Endothelial cell of umbilical vein (primary cell): ENCODE results near the gene NCLN. TPM values are rescaled to one million over a fixed set of nuclear protein-coding genes. Genes with fewer than 3 reads are reported as not detected.

Experiments
- BruUV-seq: library from RNA; stranded (reverse); fragments of 400-500 nt; replicated peaks from 2 replicates; lab custom pipeline; 2021; lab: Mats Ljungman, UMichigan
- CTCF ChIA-PET: fragments of 300-600, 350-600 bp; sonication (Branson Sonifier 250); formaldehyde crosslinking; loops from one replicate; lab custom pipeline; 2021; ENCODE audit warnings: antibody characterized with exemption, inconsistent platforms; lab: Charles Lee
- POLR2A ChIA-PET: fragments of 300-600, 350-600 bp; sonication (Branson Sonifier 250); formaldehyde crosslinking; loops from one replicate; lab custom pipeline; 2021; ENCODE audit warnings: antibody characterized with exemption, inconsistent platforms; lab: Charles Lee
- DNase-seq: peaks from one replicate; pipeline ENCODE4 v3.0.0-alpha.2; 2011; ENCODE audit warnings: low read depth, low spot score
- FAIRE-seq: peaks from 2 replicates; lab custom pipeline; 2011; peaks lifted over from hg19 to GRCh38; lab: Jason Lieb, UNC
- H2AFZ ChIP-seq: 2 replicates; pipeline ENCODE4 v1.6.0; 2012; ENCODE audit warnings: low read depth, low read length, control low read depth, inconsistent platforms
- H3K27ac ChIP-seq: 2 replicates; pipeline ENCODE4 v1.5.1; 2011; ENCODE audit warnings: low read depth, mild to moderate bottlenecking, control low read depth, low read length, moderate library complexity; ENCODE audit not compliant: insufficient read depth
- H3K27me3 ChIP-seq, 2 experiments: 2 replicates each; pipeline versions ENCODE4 v1.6.0 to v1.6.1; 2011; ENCODE audit warnings: low read length in 2 of 2, mixed read lengths in 1 of 2; ENCODE audit not compliant: control insufficient read depth in 2 of 2, insufficient read depth in 2 of 2
- H3K36me3 ChIP-seq, 2 experiments: 2 replicates in 1 of 2; 3 replicates in 1 of 2; pipeline ENCODE4 v1.5.1; 2011; ENCODE audit warnings: low read length in 2 of 2, mild to moderate bottlenecking in 1 of 2, moderate library complexity in 1 of 2; ENCODE audit not compliant: control insufficient read depth in 2 of 2, insufficient read depth in 2 of 2; ENCODE audit errors: extremely low read depth in 1 of 2
- H3K4me1 ChIP-seq: 3 replicates; pipeline ENCODE4 v1.5.1; 2011; ENCODE audit warnings: mild to moderate bottlenecking, low read length; ENCODE audit not compliant: control insufficient read depth, insufficient read depth; ENCODE audit errors: extremely low read depth
- H3K4me2 ChIP-seq: 2 replicates; pipeline ENCODE4 v1.6.1; 2011; ENCODE audit warnings: low read length, control low read depth, mixed read lengths; ENCODE audit not compliant: insufficient read depth
- H3K4me3 ChIP-seq, 3 experiments: fragments of 200-600 bp in 1 of 3; sonication (generic), shearing (Covaris generic) in 1 of 3; replicated peaks in 1 of 3; 2 replicates each; pipeline ENCODE4 v1.5.1; 2011 to 2016; ENCODE audit warnings: control low read depth in 3 of 3, low read length in 3 of 3, mild to moderate bottlenecking in 2 of 3, inconsistent platforms in 1 of 3, low read depth in 1 of 3, moderate library complexity in 1 of 3; ENCODE audit not compliant: insufficient read depth in 1 of 3
- H3K79me2 ChIP-seq: 2 replicates; pipeline ENCODE4 v1.6.0; 2012; ENCODE audit warnings: low read length, inconsistent platforms; ENCODE audit not compliant: control insufficient read depth, insufficient read depth
- H3K9ac ChIP-seq: replicated peaks from 2 replicates; pipeline ENCODE3; 2011; ENCODE audit warnings: low read length, control low read depth; ENCODE audit not compliant: insufficient read depth; ENCODE audit errors: extremely low read depth
- H3K9me1 ChIP-seq: replicated peaks from 3 replicates; pipeline ENCODE4 v1.6.0; 2011; ENCODE audit warnings: mild to moderate bottlenecking, low read length; ENCODE audit not compliant: control insufficient read depth, insufficient read depth; ENCODE audit errors: extremely low read depth
- H3K9me3 ChIP-seq: replicated peaks from 2 replicates; pipeline ENCODE4 v1.5.1; 2012; ENCODE audit warnings: low read length, inconsistent platforms; ENCODE audit not compliant: control insufficient read depth, insufficient read depth
- H4K20me1 ChIP-seq: replicated peaks from 2 replicates; pipeline ENCODE3; 2011; ENCODE audit warnings: mild to moderate bottlenecking, low read length; ENCODE audit not compliant: control insufficient read depth, insufficient read depth; ENCODE audit errors: extremely low read depth
- EZH2 ChIP-seq: IDR thresholded peaks from 2 replicates; pipeline ENCODE4 v1.6.1; 2012; ENCODE audit warnings: borderline replicate concordance, low read depth, mild to moderate bottlenecking, moderate library complexity, low read length, inconsistent platforms; ENCODE audit not compliant: severe bottlenecking
- FOS ChIP-seq: IDR thresholded peaks from 2 replicates; pipeline ENCODE4 v1.6.1; 2011; ENCODE audit warnings: mild to moderate bottlenecking, low read length, moderate library complexity, borderline replicate concordance; ENCODE audit not compliant: insufficient read depth
- GATA2 ChIP-seq: IDR thresholded peaks from 2 replicates; pipeline ENCODE4 v1.7.0; 2011; ENCODE audit warnings: low read depth, mild to moderate bottlenecking, moderate library complexity, mixed read lengths, low read length; ENCODE audit not compliant: insufficient read length, insufficient read depth
- JUN ChIP-seq: IDR thresholded peaks from 2 replicates; pipeline ENCODE4 v1.6.1; 2011; ENCODE audit warnings: borderline replicate concordance, low read depth; ENCODE audit not compliant: insufficient read length, insufficient read depth
- MYC ChIP-seq: IDR thresholded peaks from one replicate; pipeline ENCODE4 v1.6.1; 2011; ENCODE audit warnings: mild to moderate bottlenecking, low read depth, low read length
- POLR2AphosphoS5 ChIP-seq: IDR thresholded peaks from 2 replicates; pipeline ENCODE4 v1.6.1; 2012; ENCODE audit warnings: low read depth, mild to moderate bottlenecking, control low read depth, low read length, moderate library complexity; ENCODE audit not compliant: insufficient read depth
- dilution Hi-C: fragments of 300-500 bp; cut with MboI; formaldehyde crosslinking; loops from one replicate; pipeline ENCODE4 v1.15.0; 2019; ENCODE audit warnings: low sequenced_read_pairs; ENCODE audit not compliant: extremely low pct_ligation_motif_present
- intact Hi-C: fragments of 100-400 bp; cut with micrococcal nuclease; formaldehyde crosslinking; loops from one replicate; pipeline ENCODE4 v1.10.0; 2022
- polyA plus RNA-seq, 4 experiments: library from polyadenylated mRNA; depleted of rRNA in 3 of 4; stranded (reverse) in 3 of 4; unstranded in 1 of 4; fragments of >200 nt; gene quantifications; 2 replicates each; pipeline versions ENCODE4 v1.2.1 to v1.2.3, GENCODE V29; 2011 to 2012; ENCODE audit warnings: missing spikeins in 1 of 4
- total RNA-seq: library from RNA; stranded (reverse); gene quantifications from 2 replicates; pipeline ENCODE4 v1.2.3, GENCODE V29; 2021
- TF ChIP-seq, protein P1 (sequence below), 2 donors: IDR thresholded peaks; 1 replicate in 1 of 2; 2 replicates in 1 of 2; pipeline ENCODE4 v1.5.1; 2011; ENCODE audit warnings: low read length in 2 of 2, mild to moderate bottlenecking in 2 of 2, moderate library complexity in 2 of 2, control low read depth in 1 of 2, inconsistent platforms in 1 of 2, low read depth in 1 of 2; ENCODE audit not compliant: insufficient read depth in 1 of 2; ENCODE audit errors: extremely low read depth in 1 of 2
- TF ChIP-seq, protein P2 (sequence below): IDR thresholded peaks from 2 replicates; pipeline ENCODE4 v1.6.1; 2011; ENCODE audit not compliant: insufficient read depth, insufficient read length

Gene NCLN
- total and polyA plus RNA-seq, 2 donors (not counting 3 experiments of a cell fraction or from before 2014, with no cell fraction given) = 97.2 to 102 TPM

DNA sequence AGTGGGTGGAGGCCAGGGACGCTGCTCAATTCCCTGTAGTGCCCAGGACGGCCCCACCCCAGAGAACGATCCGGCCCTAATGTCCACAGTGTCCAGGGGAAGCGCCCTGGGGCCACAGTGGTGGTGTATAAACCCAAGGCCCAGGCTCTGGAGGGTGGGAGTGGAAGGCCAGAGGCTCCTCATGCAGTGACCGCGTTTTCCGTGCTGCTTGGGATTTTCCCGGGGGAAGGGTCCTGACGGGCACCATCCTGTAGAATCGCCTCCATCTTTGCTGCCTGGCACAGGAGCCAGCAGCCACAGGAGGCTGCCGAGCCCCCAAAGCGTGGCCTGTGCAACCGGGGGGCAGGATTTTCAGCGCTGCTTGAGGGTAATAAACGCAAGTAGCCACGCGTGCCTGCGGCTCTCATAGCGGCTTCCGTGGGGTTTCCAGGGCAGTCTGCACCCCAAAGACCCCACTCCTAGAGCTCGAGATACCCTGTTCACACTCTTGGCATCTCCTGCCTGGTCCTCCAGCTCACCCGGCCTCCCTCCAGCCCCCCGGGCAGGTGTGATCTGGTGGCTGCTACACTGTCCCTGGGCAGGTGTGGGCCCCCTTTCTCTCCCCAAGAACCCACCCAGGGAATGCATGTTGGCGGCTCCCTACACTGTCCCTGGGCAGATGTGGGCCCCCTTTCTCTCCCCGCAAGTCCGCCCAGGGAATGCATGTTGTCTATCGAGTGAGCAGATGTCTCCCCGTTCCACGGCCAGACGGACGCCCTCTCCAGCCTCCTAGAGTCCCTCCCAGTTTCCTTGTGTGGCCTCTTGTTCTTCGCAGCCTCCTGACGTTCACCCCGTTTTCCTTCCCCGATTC is 2.2 kb downstream of the NCLN start:
- no peak overlapping the region for H3K4me3 ChIP-seq
- no peaks in the 10 kb centered on the region for H3K36me3 ChIP-seq

More for the DNA sequence above, 2.2 kb downstream of the NCLN start:
- no peak overlapping the region for H3K9ac ChIP-seq
- H2AFZ ChIP-seq = no peak overlapping the region
- H3K27ac ChIP-seq = no peak overlapping the region
- no peak overlapping the region for H3K4me2 ChIP-seq
- no peaks in the 10 kb centered on the region for H3K9me1 ChIP-seq
- dilution Hi-C loops = no loop called here
- peaks cover 57% of the 10 kb centered on the region for H3K79me2 ChIP-seq
- no peaks in the 10 kb centered on the region for H4K20me1 ChIP-seq
- TF ChIP-seq FOS (no peak), GATA2 (no peak), MYC (no peak), JUN (no peak), EZH2 (no peak), POLR2AphosphoS5 (no peak)
- TF ChIP-seq, protein P1, sequence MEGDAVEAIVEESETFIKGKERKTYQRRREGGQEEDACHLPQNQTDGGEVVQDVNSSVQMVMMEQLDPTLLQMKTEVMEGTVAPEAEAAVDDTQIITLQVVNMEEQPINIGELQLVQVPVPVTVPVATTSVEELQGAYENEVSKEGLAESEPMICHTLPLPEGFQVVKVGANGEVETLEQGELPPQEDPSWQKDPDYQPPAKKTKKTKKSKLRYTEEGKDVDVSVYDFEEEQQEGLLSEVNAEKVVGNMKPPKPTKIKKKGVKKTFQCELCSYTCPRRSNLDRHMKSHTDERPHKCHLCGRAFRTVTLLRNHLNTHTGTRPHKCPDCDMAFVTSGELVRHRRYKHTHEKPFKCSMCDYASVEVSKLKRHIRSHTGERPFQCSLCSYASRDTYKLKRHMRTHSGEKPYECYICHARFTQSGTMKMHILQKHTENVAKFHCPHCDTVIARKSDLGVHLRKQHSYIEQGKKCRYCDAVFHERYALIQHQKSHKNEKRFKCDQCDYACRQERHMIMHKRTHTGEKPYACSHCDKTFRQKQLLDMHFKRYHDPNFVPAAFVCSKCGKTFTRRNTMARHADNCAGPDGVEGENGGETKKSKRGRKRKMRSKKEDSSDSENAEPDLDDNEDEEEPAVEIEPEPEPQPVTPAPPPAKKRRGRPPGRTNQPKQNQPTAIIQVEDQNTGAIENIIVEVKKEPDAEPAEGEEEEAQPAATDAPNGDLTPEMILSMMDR (IDR thresholded peaks at IDR 0.05; ENCODE audit: extremely low read depth in 1 of 2, insufficient read depth in 1 of 2, low read depth in 1 of 2, low read length in 2 of 2) = no peak
- TF ChIP-seq, protein P2, sequence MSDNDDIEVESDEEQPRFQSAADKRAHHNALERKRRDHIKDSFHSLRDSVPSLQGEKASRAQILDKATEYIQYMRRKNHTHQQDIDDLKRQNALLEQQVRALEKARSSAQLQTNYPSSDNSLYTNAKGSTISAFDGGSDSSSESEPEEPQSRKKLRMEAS = no peak
- FAIRE-seq = no peak
- POLR2A ChIA-PET = no interaction called here
- no TSS peak for BruUV-seq
- intact Hi-C loops = no loop called here
- no peaks in the 10 kb centered on the region for H3K27me3 ChIP-seq
- H3K9me3 ChIP-seq = no peaks in the 10 kb centered on the region
- CTCF ChIA-PET = interaction anchor here (2.0 kb wide), 1 partner anchor 59 kb away, joined by 7 read pairs; no protein-coding TSS in a partner anchor
- no peak for DNase-seq
- H3K4me1 ChIP-seq = peaks cover 12% of the 10 kb centered on the region
